PC-3 (cell line): ENCODE results near the gene MLKL.

Experiments
- EZH2 ChIP-seq: fragments of 300-600 bp; sonication (generic); IDR thresholded peaks from one replicate; pipeline ENCODE4 v1.6.1; 2017; ENCODE audit warnings: antibody characterized with exemption, mild to moderate bottlenecking, low read length; ENCODE audit not compliant: unreplicated experiment
- TF ChIP-seq, protein P1 (sequence below): fragments of 300-600 bp; sonication (generic); conservative IDR thresholded peaks from 2 replicates; pipeline ENCODE4 v1.5.1; 2017; ENCODE audit warnings: antibody characterized with exemption, low read depth, mild to moderate bottlenecking, low read length

DNA sequence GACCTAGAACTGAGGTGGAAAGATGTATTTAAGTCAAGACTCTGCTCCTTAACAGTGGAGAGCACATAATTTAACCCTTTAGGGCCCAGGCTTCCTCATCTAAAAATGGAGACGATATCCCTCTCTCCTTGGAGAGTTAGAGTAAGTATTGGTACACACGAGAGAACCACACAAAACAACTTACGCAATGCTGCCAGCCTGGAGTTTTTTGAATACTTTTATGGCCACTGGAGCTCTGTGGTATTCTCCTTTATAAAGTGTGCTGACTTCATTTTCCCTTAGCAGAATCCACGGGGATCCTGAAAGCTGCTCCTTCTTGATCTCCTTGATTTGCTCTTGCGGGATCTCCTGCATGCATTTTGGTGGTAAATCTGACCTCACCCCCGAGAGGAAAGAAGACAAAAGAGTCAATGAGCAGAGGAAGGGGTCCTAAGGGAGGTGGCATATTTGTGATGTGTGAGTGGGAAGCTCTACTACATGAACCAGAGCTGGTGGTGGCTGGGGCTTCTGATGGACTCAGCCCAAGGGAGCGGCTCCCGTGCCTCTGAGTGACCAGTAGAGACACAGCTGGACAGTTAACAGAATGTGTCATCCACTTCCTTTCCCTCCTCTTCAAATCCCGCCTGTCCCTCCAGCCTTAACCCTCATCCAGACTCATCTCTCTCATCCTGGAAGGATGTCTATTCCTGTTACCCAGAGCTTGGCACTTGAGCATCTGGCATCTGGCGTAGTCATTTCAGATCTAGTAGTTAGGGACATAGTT, 9.4 kb downstream of the MLKL start:
- TF ChIP-seq, protein P1, sequence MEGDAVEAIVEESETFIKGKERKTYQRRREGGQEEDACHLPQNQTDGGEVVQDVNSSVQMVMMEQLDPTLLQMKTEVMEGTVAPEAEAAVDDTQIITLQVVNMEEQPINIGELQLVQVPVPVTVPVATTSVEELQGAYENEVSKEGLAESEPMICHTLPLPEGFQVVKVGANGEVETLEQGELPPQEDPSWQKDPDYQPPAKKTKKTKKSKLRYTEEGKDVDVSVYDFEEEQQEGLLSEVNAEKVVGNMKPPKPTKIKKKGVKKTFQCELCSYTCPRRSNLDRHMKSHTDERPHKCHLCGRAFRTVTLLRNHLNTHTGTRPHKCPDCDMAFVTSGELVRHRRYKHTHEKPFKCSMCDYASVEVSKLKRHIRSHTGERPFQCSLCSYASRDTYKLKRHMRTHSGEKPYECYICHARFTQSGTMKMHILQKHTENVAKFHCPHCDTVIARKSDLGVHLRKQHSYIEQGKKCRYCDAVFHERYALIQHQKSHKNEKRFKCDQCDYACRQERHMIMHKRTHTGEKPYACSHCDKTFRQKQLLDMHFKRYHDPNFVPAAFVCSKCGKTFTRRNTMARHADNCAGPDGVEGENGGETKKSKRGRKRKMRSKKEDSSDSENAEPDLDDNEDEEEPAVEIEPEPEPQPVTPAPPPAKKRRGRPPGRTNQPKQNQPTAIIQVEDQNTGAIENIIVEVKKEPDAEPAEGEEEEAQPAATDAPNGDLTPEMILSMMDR, result no peak
- no peak for TF ChIP-seq EZH2
